ENCODE results near the gene SEC61G.

SEC61G gene

DNA sequence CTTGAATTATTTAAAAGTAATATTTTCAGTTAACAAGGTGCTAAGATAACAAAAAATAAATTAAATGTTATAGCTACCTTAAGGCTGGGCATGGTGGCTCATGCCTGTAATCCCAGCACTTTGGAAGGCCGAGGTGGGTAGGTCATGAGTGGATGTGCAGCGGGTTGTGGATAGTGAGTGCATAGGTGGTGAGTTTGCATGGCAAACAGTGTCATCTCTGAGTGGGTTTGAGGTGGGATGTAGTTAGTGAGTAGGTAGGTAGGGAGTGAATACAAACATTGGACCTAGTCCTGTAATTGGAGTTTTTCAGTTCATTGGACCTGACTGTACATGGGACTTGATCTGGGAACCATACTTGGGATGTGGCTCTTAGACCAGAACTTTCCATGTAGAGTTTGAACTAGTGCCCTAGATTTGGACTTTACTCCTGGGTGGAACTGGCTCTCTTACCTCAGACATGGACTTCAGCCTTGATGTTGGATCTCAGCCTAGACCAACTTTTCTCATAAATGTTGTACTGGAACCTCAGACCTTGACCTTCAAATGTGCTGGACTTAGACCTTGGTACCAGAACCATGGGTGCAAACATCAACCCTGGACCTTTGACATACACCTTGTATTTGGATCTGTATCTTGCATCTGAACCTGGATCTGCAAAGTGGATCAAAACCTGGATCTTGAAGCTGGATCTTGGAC lies 47.0 kb downstream of the SEC61G start:
- H3K27ac ChIP-seq (ENCODE audit: low read length) = no peak overlapping the region
- peaks cover 24% of the 10 kb centered on the region for H3K9me3 ChIP-seq (ENCODE audit: insufficient read depth, low read depth, low read length)
- no peaks in the 10 kb centered on the region for H3K4me1 ChIP-seq (ENCODE audit: insufficient read depth, low read length)
- H3K36me3 ChIP-seq (ENCODE audit: insufficient read depth, low read depth, low read length) = no peaks in the 10 kb centered on the region
- no peak overlapping the region for H3K4me3 ChIP-seq (ENCODE audit: low read length)
- no peaks in the 10 kb centered on the region for H3K27me3 ChIP-seq (ENCODE audit: insufficient read depth, low read length)
- no peak overlapping the region for H3K9ac ChIP-seq (ENCODE audit: low read depth, low read length)

DNA sequence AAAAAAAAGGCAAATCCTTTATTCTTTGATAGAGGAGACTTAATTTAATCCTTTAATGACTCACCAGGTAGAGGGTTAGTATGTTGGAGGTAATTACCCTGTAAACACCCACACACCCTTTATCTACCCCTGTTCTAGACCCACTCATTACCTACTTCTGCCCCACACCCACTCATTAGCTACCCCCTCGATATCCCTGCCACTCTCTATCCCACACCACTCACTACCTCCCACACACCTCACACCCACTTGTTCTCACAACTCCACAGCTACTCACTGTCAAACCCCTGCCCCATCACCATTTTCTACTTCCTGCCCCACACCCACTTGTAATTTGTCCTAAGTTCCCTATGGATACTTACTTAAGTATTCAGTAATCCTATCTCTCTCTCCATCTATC lies 49.7 kb downstream of the SEC61G start:
- no peak overlapping the region for H3K4me3 ChIP-seq (ENCODE audit: low read length)
- no peaks in the 10 kb centered on the region for H3K4me1 ChIP-seq (ENCODE audit: insufficient read depth, low read length)
- H3K9me3 ChIP-seq (ENCODE audit: insufficient read depth, low read depth, low read length) = peaks cover 18% of the 10 kb centered on the region
- H3K27ac ChIP-seq (ENCODE audit: low read length) = no peak overlapping the region
- H3K9ac ChIP-seq (ENCODE audit: low read depth, low read length) = no peak overlapping the region
- no peaks in the 10 kb centered on the region for H3K27me3 ChIP-seq (ENCODE audit: insufficient read depth, low read length)
- H3K36me3 ChIP-seq (ENCODE audit: insufficient read depth, low read depth, low read length) = no peaks in the 10 kb centered on the region

GRCh38 chr7:54705436-54705835 lies 53.6 kb downstream of the SEC61G start:
- no peak overlapping the region for H3K9ac ChIP-seq (ENCODE audit: low read depth, low read length)
- no peaks in the 10 kb centered on the region for H3K27me3 ChIP-seq (ENCODE audit: insufficient read depth, low read length)
- peaks cover 18% of the 10 kb centered on the region for H3K9me3 ChIP-seq (ENCODE audit: insufficient read depth, low read depth, low read length)
- no peaks in the 10 kb centered on the region for H3K4me1 ChIP-seq (ENCODE audit: insufficient read depth, low read length)
- no peak overlapping the region for H3K27ac ChIP-seq (ENCODE audit: low read length)
- H3K36me3 ChIP-seq (ENCODE audit: insufficient read depth, low read depth, low read length) = no peaks in the 10 kb centered on the region
- no peak overlapping the region for H3K4me3 ChIP-seq (ENCODE audit: low read length)

DNA sequence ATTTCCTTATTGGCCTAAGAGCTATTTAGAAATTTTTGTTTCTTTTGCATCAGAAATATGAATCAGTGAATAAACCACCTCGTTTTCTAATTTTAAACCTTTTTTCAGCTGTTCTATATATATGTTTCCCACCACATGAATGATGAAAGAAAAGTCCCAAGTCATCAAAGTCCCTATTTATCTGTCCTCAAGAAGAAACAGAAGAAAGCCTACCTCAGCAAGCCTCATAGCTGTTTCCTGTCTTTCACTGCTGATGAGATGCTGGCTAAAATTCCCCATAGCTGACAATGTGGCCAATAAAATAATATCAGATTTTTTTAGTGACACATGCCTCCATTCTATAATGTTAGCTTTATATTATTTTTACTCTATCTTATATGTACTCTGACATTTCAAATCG lies 54.2 kb downstream of the SEC61G start:
- no peak overlapping the region for H3K27ac ChIP-seq (ENCODE audit: low read length)
- no peak overlapping the region for H3K9ac ChIP-seq (ENCODE audit: low read depth, low read length)
- no peaks in the 10 kb centered on the region for H3K4me1 ChIP-seq (ENCODE audit: insufficient read depth, low read length)
- H3K36me3 ChIP-seq (ENCODE audit: insufficient read depth, low read depth, low read length) = no peaks in the 10 kb centered on the region
- no peaks in the 10 kb centered on the region for H3K27me3 ChIP-seq (ENCODE audit: insufficient read depth, low read length)
- H3K4me3 ChIP-seq (ENCODE audit: low read length) = no peak overlapping the region
- H3K9me3 ChIP-seq (ENCODE audit: insufficient read depth, low read depth, low read length) = peaks cover 18% of the 10 kb centered on the region

Measured in iPS-20b (cell line).